ENCODE data around the gene CCDC78.
A peak's percentile ranks its signal among the peaks of the same experiment; 100 is the strongest.
"Not testable (repeated sequence)": the region's sequence is repeated elsewhere in the genome, so short reads cannot be mapped to it uniquely, and the experiment has no call there.

Gene CCDC78

GRCh38 chr16:692356-693108 is 33.7 kb downstream of the CCDC78 start:
- no peak for DNase-seq (ENCODE audit: low read depth)

- not testable (repeated sequence) for DNase-seq (ENCODE audit: low read depth)
Measured at GRCh38 chr16:691242-691641, 35.0 kb downstream of the CCDC78 start.

- DNase-seq (ENCODE audit: low read depth): no peak
Measured at GRCh38 chr16:689175-689897, 36.9 kb downstream of the CCDC78 start.

- DNase-seq (ENCODE audit: low read depth): no peak
Measured at GRCh38 chr16:687499-687898, 38.7 kb downstream of the CCDC78 start.

- DNase-seq (ENCODE audit: low read depth): no peak
Measured at GRCh38 chr16:686459-687260, 39.6 kb downstream of the CCDC78 start.

- no peak for DNase-seq (ENCODE audit: low read depth)
Measured at GRCh38 chr16:685967-686366, 40.3 kb downstream of the CCDC78 start.

GRCh38 chr16:684961-685696 is 41.1 kb downstream of the CCDC78 start:
- DNase-seq (ENCODE audit: low read depth): no peak

- DNase-seq (ENCODE audit: low read depth): peak; percentile 97
Measured at GRCh38 chr16:684071-684794, 42.0 kb downstream of the CCDC78 start, which contains the start of gene JMJD8. Gene JMJD8, minus strand, starts transcription at chr16:684334. Its CDS starts 15 bp downstream, at chr16:684319.

- DNase-seq (ENCODE audit: low read depth): no peak
Measured at GRCh38 chr16:683396-684070, 42.7 kb downstream of the CCDC78 start.

- DNase-seq (ENCODE audit: low read depth): no peak
Measured at GRCh38 chr16:682493-683395, 43.5 kb downstream of the CCDC78 start.

GRCh38 chr16:681746-682427 is 44.4 kb downstream of the CCDC78 start:
- DNase-seq (ENCODE audit: low read depth): no peak

- DNase-seq (ENCODE audit: low read depth): no peak
Measured at GRCh38 chr16:680967-681745, 45.1 kb downstream of the CCDC78 start.

- no peak for DNase-seq (ENCODE audit: low read depth)
Measured at GRCh38 chr16:680625-680945, 45.7 kb downstream of the CCDC78 start.

- DNase-seq (ENCODE audit: low read depth): peak; percentile 84
Measured at GRCh38 chr16:679814-680624, 46.2 kb downstream of the CCDC78 start, which contains the start of gene STUB1. Gene STUB1, plus strand, starts transcription at chr16:680410. Its CDS starts 116 bp downstream, at chr16:680526.

- peak; percentile 35 for DNase-seq (ENCODE audit: low read depth)
Measured at GRCh38 chr16:678858-679813, 47.1 kb downstream of the CCDC78 start.

- DNase-seq (ENCODE audit: low read depth): no peak
Measured at GRCh38 chr16:678209-678857, 47.9 kb downstream of the CCDC78 start.
